ENCODE data around the gene ZNF865.
A peak's percentile ranks its signal among the peaks of the same experiment; 100 is the strongest.

ZNF865 gene

GRCh38 chr19:55586976-55587668 lies 18.3 kb upstream of the ZNF865 start:
- DNase-seq (ENCODE audit: low spot score): peak; percentile 96

- no peak for DNase-seq (ENCODE audit: low spot score)
Observed at GRCh38 chr19:55588738-55589137, 16.7 kb upstream of the ZNF865 start.

GRCh38 chr19:55590109-55590508 lies 15.3 kb upstream of the ZNF865 start:
- DNase-seq (ENCODE audit: low spot score): no peak

- DNase-seq (ENCODE audit: low spot score): peak; percentile 46
Observed at GRCh38 chr19:55590617-55591016, 14.8 kb upstream of the ZNF865 start.

GRCh38 chr19:55591555-55591954 lies 13.9 kb upstream of the ZNF865 start:
- no peak for DNase-seq (ENCODE audit: low spot score)

GRCh38 chr19:55592391-55593090 lies 12.9 kb upstream of the ZNF865 start:
- DNase-seq (ENCODE audit: low spot score): no peak

GRCh38 chr19:55593096-55593772 lies 12.2 kb upstream of the ZNF865 start:
- DNase-seq (ENCODE audit: low spot score): no peak

- DNase-seq (ENCODE audit: low spot score): no peak
Observed at GRCh38 chr19:55594996-55595545, 10.4 kb upstream of the ZNF865 start.

GRCh38 chr19:55596304-55596703 lies 9.1 kb upstream of the ZNF865 start:
- no peak for DNase-seq (ENCODE audit: low spot score)

- no peak for DNase-seq (ENCODE audit: low spot score)
Observed at GRCh38 chr19:55597501-55597921, 7.9 kb upstream of the ZNF865 start.

GRCh38 chr19:55598034-55598433 lies 7.4 kb upstream of the ZNF865 start:
- no peak for DNase-seq (ENCODE audit: low spot score)

- peak; percentile 94 for DNase-seq (ENCODE audit: low spot score)
Observed at GRCh38 chr19:55598719-55599467, 6.6 kb upstream of the ZNF865 start.

- peak; percentile 86 for DNase-seq (ENCODE audit: low spot score)
Observed at GRCh38 chr19:55599468-55599841, 6.0 kb upstream of the ZNF865 start, which contains the start of gene FIZ1. TSS of gene FIZ1 (minus strand) at chr19:55599517. CDS start at chr19:55597865, 1,652 bp downstream.

- peak; percentile 60 for DNase-seq (ENCODE audit: low spot score)
Observed at GRCh38 chr19:55599842-55600661, 5.4 kb upstream of the ZNF865 start, which contains the start of gene ZNF524. TSS of gene ZNF524 (plus strand) at chr19:55600288. CDS start at chr19:55602113, 1,825 bp downstream.

GRCh38 chr19:55600662-55601028 lies 4.8 kb upstream of the ZNF865 start:
- no peak for DNase-seq (ENCODE audit: low spot score)

GRCh38 chr19:55601084-55601483 lies 4.4 kb upstream of the ZNF865 start:
- no peak for DNase-seq (ENCODE audit: low spot score)

GRCh38 chr19:55602104-55603001 lies 3.1 kb upstream of the ZNF865 start:
- no peak for DNase-seq (ENCODE audit: low spot score)

- DNase-seq (ENCODE audit: low spot score): no peak
Observed at GRCh38 chr19:55603115-55603514, 2.3 kb upstream of the ZNF865 start.

GRCh38 chr19:55603581-55604292 lies 1.7 kb upstream of the ZNF865 start:
- no peak for DNase-seq (ENCODE audit: low spot score)
